BLaER1 (cell line): ENCODE measurements around the gene ALX3.
A peak's percentile ranks its signal among the peaks of the same experiment; 100 is the strongest.
"Not testable (repeated sequence)": the region's sequence is repeated elsewhere in the genome, so short reads cannot be mapped to it uniquely, and the experiment has no call there.

Experiments used
- H3K27ac ChIP-seq: shearing (Covaris generic); formaldehyde crosslinking; 2 replicates; pipeline ENCODE4 v1.8.1; 2022
- H3K27me3 ChIP-seq: shearing (Covaris generic); formaldehyde crosslinking; 2 replicates; pipeline ENCODE4 v1.8.1; 2022
- H3K36me3 ChIP-seq: shearing (Covaris generic); formaldehyde crosslinking; 2 replicates; pipeline ENCODE4 v1.8.1; 2022
- H3K4me1 ChIP-seq: shearing (Covaris generic); formaldehyde crosslinking; 2 replicates; pipeline ENCODE4 v1.8.1; 2022
- H3K4me2 ChIP-seq: shearing (Covaris generic); formaldehyde crosslinking; 2 replicates; pipeline ENCODE4 v1.8.1; 2022
- H3K4me3 ChIP-seq: shearing (Covaris generic); formaldehyde crosslinking; 2 replicates; pipeline ENCODE4 v1.8.1; 2022
- H3K9ac ChIP-seq: shearing (Covaris generic); formaldehyde crosslinking; 2 replicates; pipeline ENCODE4 v1.8.1; 2022
- H3K9me3 ChIP-seq: shearing (Covaris generic); formaldehyde crosslinking; 2 replicates; pipeline ENCODE4 v1.8.1; 2022
- H4K20me1 ChIP-seq: shearing (Covaris generic); formaldehyde crosslinking; 2 replicates; pipeline ENCODE4 v1.8.1; 2022
- Cebpa-rat ChIP-seq: shearing (Covaris generic); IDR thresholded peaks from 2 replicates; pipeline ENCODE4 v1.8.1; 2022

The ALX3 gene

GRCh38 chr1:110034451-110035235, 35.8 kb downstream of the ALX3 start, which contains the start of gene STRIP1:
TSS of gene STRIP1 (plus strand) at chr1:110034624. CDS start at chr1:110034638, 14 bp downstream.
- Histone ChIP-seq H3K27ac (peak within 1 kb of the TSS; percentile 94), H3K4me1 (peaks cover 40% of the 10 kb centered on the region), H3K4me3 (peak within 1 kb of the TSS; percentile 96), H3K27me3 (no peaks in the 10 kb centered on the region), H3K9ac (peak within 1 kb of the TSS; percentile 95), H3K36me3 (peaks cover 35% of the 10 kb centered on the region), H4K20me1 (peaks cover 26% of the 10 kb centered on the region), H3K4me2 (peak within 1 kb of the TSS; percentile 88), H3K9me3 (no peaks in the 10 kb centered on the region)
- peak; percentile 59; the same call in 1 of the 2 replicates for TF ChIP-seq Cebpa-rat

- H3K27me3 ChIP-seq, result no peaks in the 10 kb centered on the region
- H3K9me3 ChIP-seq, result no peaks in the 10 kb centered on the region
- H3K36me3 ChIP-seq, result peaks cover 29% of the 10 kb centered on the region
- peak overlapping the region; percentile 76 for H3K4me2 ChIP-seq
- peak overlapping the region; percentile 96 for H3K4me3 ChIP-seq
- peaks cover 40% of the 10 kb centered on the region for H3K4me1 ChIP-seq
- H4K20me1 ChIP-seq, result peaks cover 26% of the 10 kb centered on the region
- no peak for TF ChIP-seq Cebpa-rat
- H3K9ac ChIP-seq, result peak overlapping the region; percentile 95; the same call in 1 of the 2 replicates
- peak overlapping the region; percentile 94 for H3K27ac ChIP-seq
Measured at GRCh38 chr1:110034040-110034450, 36.4 kb downstream of the ALX3 start.

GRCh38 chr1:110033421-110033820, 37.1 kb downstream of the ALX3 start:
- H3K4me3 ChIP-seq, result 0 out of 2 replicates have a peak overlapping the region, but pooled peaks have one; percentile 96

DNA sequence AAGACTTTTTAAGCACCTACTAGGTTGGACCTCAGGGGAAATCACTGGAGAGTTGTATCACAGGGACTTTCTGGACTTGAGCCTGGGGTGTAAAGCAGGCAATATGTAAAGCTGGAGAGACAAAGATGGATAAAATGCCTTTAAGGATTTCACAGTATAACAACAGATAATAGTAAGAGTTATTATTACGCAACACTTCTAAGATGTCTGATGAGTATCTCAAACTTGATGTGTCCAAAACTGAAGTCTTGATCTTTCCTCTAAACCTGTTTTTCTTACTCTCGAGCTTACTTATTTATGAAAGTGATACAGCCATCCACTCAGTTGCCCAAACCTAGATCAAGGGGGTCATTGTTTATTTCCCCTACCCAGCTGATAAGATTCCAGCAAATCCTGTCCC, 38.1 kb downstream of the ALX3 start:
- Histone ChIP-seq H3K9ac (no peak overlapping the region), H3K4me1 (peaks cover 51% of the 10 kb centered on the region), H3K4me2 (no peak overlapping the region), H3K27me3 (no peaks in the 10 kb centered on the region), H4K20me1 (peaks cover 26% of the 10 kb centered on the region), H3K9me3 (no peaks in the 10 kb centered on the region), H3K4me3 (no peak overlapping the region), H3K27ac (no peak overlapping the region), H3K36me3 (peaks cover 12% of the 10 kb centered on the region)
- TF ChIP-seq Cebpa-rat, result peak; percentile 94

More at GRCh38 chr1:110033421-110033820, 37.1 kb downstream of the ALX3 start:
- peaks cover 23% of the 10 kb centered on the region for H3K36me3 ChIP-seq
- no peaks in the 10 kb centered on the region for H3K27me3 ChIP-seq
- H3K9ac ChIP-seq, result no peak overlapping the region
- peak overlapping the region; percentile 76 for H3K4me2 ChIP-seq
- H3K4me1 ChIP-seq, result peaks cover 44% of the 10 kb centered on the region
- no peaks in the 10 kb centered on the region for H3K9me3 ChIP-seq
- peaks cover 26% of the 10 kb centered on the region for H4K20me1 ChIP-seq
- H3K27ac ChIP-seq, result no peak overlapping the region
- TF ChIP-seq Cebpa-rat, result no peak

DNA sequence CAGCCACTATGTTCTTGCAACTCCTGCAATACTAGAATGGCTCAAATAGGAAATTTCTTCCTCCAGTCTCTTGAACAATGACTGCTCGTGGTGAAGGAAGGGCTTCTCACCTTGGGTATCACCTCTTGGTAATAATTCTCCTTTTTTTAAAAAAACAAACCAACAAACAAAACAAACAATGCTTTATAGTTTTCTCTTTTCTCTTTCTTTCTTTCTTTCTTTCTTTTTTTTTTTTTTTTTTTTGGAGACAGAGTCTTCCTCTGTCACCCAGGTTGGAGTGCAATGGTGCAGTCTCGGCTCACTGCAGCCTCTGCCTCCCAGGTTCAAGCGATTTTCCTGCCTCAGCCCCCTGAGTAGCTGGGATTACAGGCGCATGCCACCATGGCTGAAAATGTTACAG, 39.8 kb downstream of the ALX3 start:
- not testable (repeated sequence) for H3K27me3 ChIP-seq, H3K36me3 ChIP-seq, H3K27ac ChIP-seq, H3K4me3 ChIP-seq, H3K9ac ChIP-seq, H3K9me3 ChIP-seq
- Histone ChIP-seq H3K4me2 (peak overlapping the region; percentile 43), H3K4me1 (peaks cover 38% of the 10 kb centered on the region), H4K20me1 (peaks cover 10% of the 10 kb centered on the region)

GRCh38 chr1:110024613-110025012, 45.9 kb downstream of the ALX3 start:
- Histone ChIP-seq H4K20me1 (no peaks in the 10 kb centered on the region), H3K9me3 (no peaks in the 10 kb centered on the region), H3K4me2 (no peak overlapping the region), H3K27ac (no peak overlapping the region), H3K27me3 (no peaks in the 10 kb centered on the region), H3K4me1 (peaks cover 11% of the 10 kb centered on the region), H3K9ac (no peak overlapping the region), H3K4me3 (no peak overlapping the region), H3K36me3 (peaks cover 61% of the 10 kb centered on the region)
- no peak for TF ChIP-seq Cebpa-rat

DNA sequence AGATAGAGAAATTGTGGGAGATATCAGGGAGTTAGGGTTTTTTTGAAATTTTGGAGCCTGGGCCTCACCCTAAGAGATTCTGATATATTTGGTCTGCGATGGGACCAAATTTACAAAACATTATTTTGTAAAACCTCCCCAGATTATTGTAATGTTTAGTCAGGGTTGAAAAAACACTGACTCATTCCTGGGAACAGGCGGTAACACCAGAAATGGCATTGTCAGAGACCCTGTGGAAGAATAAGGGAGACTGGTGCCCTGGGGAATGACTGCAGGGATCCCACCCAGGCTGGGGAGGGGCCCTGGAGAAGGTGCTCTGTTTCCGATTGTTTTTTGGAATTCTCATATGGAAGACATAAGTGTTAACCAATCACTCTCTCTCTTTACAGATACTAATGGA, 49.2 kb downstream of the ALX3 start:
- no peaks in the 10 kb centered on the region for H3K9me3 ChIP-seq
- H3K9ac ChIP-seq, result no peak overlapping the region
- no peaks in the 10 kb centered on the region for H3K27me3 ChIP-seq
- no peak overlapping the region for H3K4me2 ChIP-seq
- peaks cover 94% of the 10 kb centered on the region for H3K36me3 ChIP-seq
- TF ChIP-seq Cebpa-rat, result no peak
- no peak overlapping the region for H3K4me3 ChIP-seq
- no peaks in the 10 kb centered on the region for H4K20me1 ChIP-seq
- no peak overlapping the region for H3K27ac ChIP-seq
- no peaks in the 10 kb centered on the region for H3K4me1 ChIP-seq

GRCh38 chr1:110019770-110020169, 50.7 kb downstream of the ALX3 start:
- H3K4me2 ChIP-seq, result no peak overlapping the region
- no peak overlapping the region for H3K4me3 ChIP-seq
- H3K4me1 ChIP-seq, result no peaks in the 10 kb centered on the region
- no peaks in the 10 kb centered on the region for H3K27me3 ChIP-seq
- H3K9ac ChIP-seq, result no peak overlapping the region
- H4K20me1 ChIP-seq, result no peaks in the 10 kb centered on the region
- peaks cover 100% of the 10 kb centered on the region for H3K36me3 ChIP-seq
- no peaks in the 10 kb centered on the region for H3K9me3 ChIP-seq
- TF ChIP-seq Cebpa-rat, result no peak
- no peak overlapping the region for H3K27ac ChIP-seq

DNA sequence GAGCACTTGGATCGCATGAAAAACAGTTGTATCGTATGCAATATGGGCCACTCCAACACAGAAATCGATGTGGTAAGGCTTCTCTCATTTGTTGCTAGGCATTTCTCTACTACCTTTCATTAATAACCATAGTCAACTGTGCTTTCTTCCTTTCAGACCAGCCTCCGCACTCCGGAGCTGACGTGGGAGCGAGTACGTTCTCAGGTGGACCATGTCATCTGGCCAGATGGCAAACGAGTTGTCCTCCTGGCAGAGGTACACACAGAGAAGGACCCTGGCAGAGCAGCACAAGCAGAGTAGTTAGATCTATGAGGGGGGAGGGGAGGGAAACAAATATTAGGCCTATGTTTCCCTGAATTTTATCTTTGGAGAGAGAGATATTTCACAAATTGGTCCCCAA, 52.1 kb downstream of the ALX3 start:
- no peak overlapping the region for H3K27ac ChIP-seq
- no peak overlapping the region for H3K4me3 ChIP-seq
- TF ChIP-seq Cebpa-rat, result no peak

DNA sequence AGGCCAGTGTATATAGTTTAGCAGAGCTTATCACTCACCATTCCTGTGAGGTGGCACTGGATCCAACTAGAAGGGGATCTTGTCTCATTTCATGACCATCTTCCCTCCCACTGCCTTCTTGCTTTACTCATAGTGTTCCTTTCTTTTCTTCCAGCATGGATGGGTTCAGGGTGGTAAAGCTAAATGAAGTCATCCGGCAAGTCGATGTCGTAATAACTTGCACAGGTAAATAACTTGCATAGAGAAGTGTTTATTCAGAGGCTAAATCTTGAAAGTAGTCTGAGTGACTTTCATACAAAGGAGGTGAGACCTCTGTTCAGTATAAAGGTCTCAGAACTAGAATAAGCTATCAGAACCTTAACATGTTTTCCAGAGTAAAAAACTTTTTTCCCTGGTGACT, 52.7 kb downstream of the ALX3 start:
- no peak overlapping the region for H3K4me3 ChIP-seq
- no peaks in the 10 kb centered on the region for H4K20me1 ChIP-seq
- H3K27ac ChIP-seq, result no peak overlapping the region
- H3K9me3 ChIP-seq, result no peaks in the 10 kb centered on the region
- H3K9ac ChIP-seq, result no peak overlapping the region
- peaks cover 99% of the 10 kb centered on the region for H3K36me3 ChIP-seq
- H3K4me2 ChIP-seq, result no peak overlapping the region
- H3K27me3 ChIP-seq, result no peaks in the 10 kb centered on the region
- no peak for TF ChIP-seq Cebpa-rat
- peaks cover under 1% of the 10 kb centered on the region; the same call in 1 of the 2 replicates for H3K4me1 ChIP-seq

More for the DNA sequence above, 52.1 kb downstream of the ALX3 start:
- H4K20me1 ChIP-seq, result no peaks in the 10 kb centered on the region
- no peaks in the 10 kb centered on the region for H3K4me1 ChIP-seq
- H3K36me3 ChIP-seq, result peaks cover 99% of the 10 kb centered on the region
- H3K9me3 ChIP-seq, result no peaks in the 10 kb centered on the region
- no peaks in the 10 kb centered on the region for H3K27me3 ChIP-seq
- no peak overlapping the region for H3K9ac ChIP-seq
- no peak overlapping the region for H3K4me2 ChIP-seq
